Activated CD8-positive, alpha-beta memory T cell treated with anti-CD3 and anti-CD28 coated beads, Interleukin-2, amount 50 U/mL, for 4 hours (primary cell): Measurements from ENCODE around the gene IKZF3.
"Not testable (repeated sequence)": the region's sequence is repeated elsewhere in the genome, so short reads cannot be mapped to it uniquely, and the experiment has no call there.

ENCODE experiments used
- DNase-seq: peaks from one replicate; pipeline ENCODE4 v3.0.0-alpha.2; 2020

The IKZF3 gene

GRCh38 chr17:39777534-39778365 lies 86.4 kb downstream of the IKZF3 start:
- DNase-seq, result no peak

GRCh38 chr17:39776252-39776651 lies 87.9 kb downstream of the IKZF3 start:
- no peak for DNase-seq

- no peak for DNase-seq
Observed at GRCh38 chr17:39775031-39775430, 89.1 kb downstream of the IKZF3 start.

- no peak for DNase-seq
Observed at GRCh38 chr17:39774047-39774446, 90.1 kb downstream of the IKZF3 start.

GRCh38 chr17:39772987-39773934 lies 90.9 kb downstream of the IKZF3 start:
- no peak for DNase-seq

GRCh38 chr17:39772415-39772814 lies 91.7 kb downstream of the IKZF3 start:
- no peak for DNase-seq

GRCh38 chr17:39769974-39770587 lies 94.0 kb downstream of the IKZF3 start:
- peak; percentile 51 for DNase-seq

- DNase-seq, result no peak
Observed at GRCh38 chr17:39767147-39767546, 97.0 kb downstream of the IKZF3 start.

GRCh38 chr17:39765766-39766165 lies 98.3 kb downstream of the IKZF3 start:
- no peak for DNase-seq

GRCh38 chr17:39765175-39765574 lies 98.9 kb downstream of the IKZF3 start:
- no peak for DNase-seq

GRCh38 chr17:39764171-39764570 lies 99.9 kb downstream of the IKZF3 start:
- not testable (repeated sequence) for DNase-seq

GRCh38 chr17:39763051-39763820 lies 100.9 kb downstream of the IKZF3 start:
- no peak for DNase-seq

- DNase-seq, result no peak
Observed at GRCh38 chr17:39761861-39762496, 102.1 kb downstream of the IKZF3 start.

- no peak for DNase-seq
Observed at GRCh38 chr17:39759204-39759603, 104.9 kb downstream of the IKZF3 start.

- DNase-seq, result peak; percentile 59
Observed at GRCh38 chr17:39757931-39758873, 105.9 kb downstream of the IKZF3 start.

- no peak for DNase-seq
Observed at GRCh38 chr17:39757176-39757662, 106.9 kb downstream of the IKZF3 start.

- no peak for DNase-seq
Observed at GRCh38 chr17:39756380-39757079, 107.6 kb downstream of the IKZF3 start.

GRCh38 chr17:39755554-39756379 lies 108.3 kb downstream of the IKZF3 start:
- peak; percentile 61 for DNase-seq

GRCh38 chr17:39754958-39755553 lies 109.1 kb downstream of the IKZF3 start:
- DNase-seq, result no peak
